ENCODE measurements around the gene OR2W3.

GRCh38 chr1:247855911-247856310 lies 39.5 kb upstream of the OR2W3 start:
- TF ChIP-seq CTCF (conservative IDR thresholded peaks at IDR 0.05) (no peak), EZH2 (IDR thresholded peaks at IDR 0.05; ENCODE audit: low read depth) (no peak)
